HFF-Myc (cell line): ENCODE results near the gene DKKL1.
"Not testable (repeated sequence)": the region's sequence is repeated elsewhere in the genome, so short reads cannot be mapped to it uniquely, and the experiment has no call there.

ENCODE experiments used
- DNase-seq: peaks from one replicate; pipeline ENCODE4 v3.0.0-alpha.2; 2011; ENCODE audit warnings: low read depth; ENCODE audit errors: extremely low read depth
- H3K4me3 ChIP-seq: replicated peaks from 2 replicates; pipeline ENCODE4 v1.5.1; 2011; ENCODE audit warnings: low read depth, mild to moderate bottlenecking, control low read depth, low read length
- CTCF ChIP-seq: IDR thresholded peaks from 2 replicates; pipeline ENCODE4 v1.5.1; 2012; ENCODE audit warnings: mild to moderate bottlenecking, low read depth, low read length, control low read depth; ENCODE audit errors: missing control alignments

The DKKL1 gene

GRCh38 chr19:49327878-49328544 lies 35.7 kb upstream of the DKKL1 start:
- no peak overlapping the region for H3K4me3 ChIP-seq
- TF ChIP-seq CTCF: peak; percentile 76

GRCh38 chr19:49328741-49329140 lies 34.9 kb upstream of the DKKL1 start:
- no peak for TF ChIP-seq CTCF
- H3K4me3 ChIP-seq: no peak overlapping the region
- DNase-seq: no peak

More at GRCh38 chr19:49327878-49328544, 35.7 kb upstream of the DKKL1 start:
- DNase-seq: no peak

- not testable (repeated sequence) for DNase-seq, H3K4me3 ChIP-seq
Measured at GRCh38 chr19:49331187-49331586, 32.5 kb upstream of the DKKL1 start.

GRCh38 chr19:49331616-49332055 lies 32.0 kb upstream of the DKKL1 start:
- H3K4me3 ChIP-seq: no peak overlapping the region
- no peak for DNase-seq
- no peak for TF ChIP-seq CTCF

DNA sequence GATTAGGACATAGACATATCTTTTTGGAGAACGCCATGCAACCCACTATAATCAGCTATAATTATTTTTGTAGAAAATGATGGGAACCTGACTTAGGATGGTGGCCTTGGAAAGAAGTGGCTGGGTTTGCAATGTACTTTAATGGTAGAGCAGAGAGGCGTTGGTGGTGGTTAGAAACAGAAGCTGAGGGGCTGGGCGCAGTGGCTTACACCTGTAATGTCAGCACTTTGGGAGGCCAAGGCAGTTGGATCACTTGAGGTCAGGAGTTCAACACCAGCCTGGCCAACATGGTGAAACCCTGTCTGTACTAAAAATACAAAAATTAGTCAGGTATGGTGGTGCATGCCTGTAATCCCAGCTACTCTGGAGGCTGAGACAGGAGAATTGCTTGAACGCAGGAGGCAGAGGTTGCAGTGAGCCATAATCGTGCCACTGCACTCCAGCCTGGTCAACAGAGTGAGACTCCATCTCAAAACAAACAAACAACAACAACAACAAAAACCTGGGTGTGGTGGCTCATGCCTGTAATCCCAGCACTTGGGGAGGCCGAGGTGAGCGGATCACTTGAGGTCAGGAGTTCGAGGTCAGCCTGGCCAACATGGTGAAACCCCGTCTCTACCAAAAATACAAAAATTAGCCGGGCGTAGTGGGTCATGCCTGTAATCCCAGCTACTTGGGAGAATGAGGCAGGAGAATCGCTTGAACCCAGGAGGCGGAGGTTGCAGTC lies 30.8 kb upstream of the DKKL1 start:
- DNase-seq, H3K4me3 ChIP-seq: not testable (repeated sequence)

DNA sequence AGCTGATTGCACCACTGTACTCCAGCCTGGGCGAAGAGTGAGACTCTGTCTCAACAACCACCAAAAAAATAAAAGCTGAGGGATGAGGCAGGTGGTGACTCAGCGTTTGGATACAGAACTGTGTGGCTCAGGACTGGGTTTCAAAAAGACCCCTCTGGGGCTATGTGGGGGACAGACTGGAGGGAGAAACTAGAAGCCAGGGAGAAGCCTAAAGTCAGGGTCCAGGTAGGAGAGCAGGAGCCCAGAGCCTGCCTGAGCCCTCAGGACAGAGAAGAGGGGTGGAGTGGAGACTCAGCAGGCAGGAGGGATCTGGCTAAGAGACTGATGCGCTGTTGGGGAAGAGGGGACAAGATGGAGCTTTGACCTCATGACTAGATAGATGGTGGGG lies 30.3 kb upstream of the DKKL1 start:
- DNase-seq: no peak
- no peak overlapping the region for H3K4me3 ChIP-seq
- no peak for TF ChIP-seq CTCF

- TF ChIP-seq CTCF: no peak
- H3K4me3 ChIP-seq: no peak overlapping the region
- no peak for DNase-seq
Measured at GRCh38 chr19:49333811-49334288, 29.8 kb upstream of the DKKL1 start.
